ENCODE results near the gene FAHD2A.
"Not testable (repeated sequence)": the region's sequence is repeated elsewhere in the genome, so short reads cannot be mapped to it uniquely, and the experiment has no call there.

Gene FAHD2A

GRCh38 chr2:95401480-95401879 is 1.0 kb upstream of the FAHD2A start:
- H3K4me3 ChIP-seq (replicated peaks; ENCODE audit: low read depth, low read length) = peak overlapping the region; percentile 70
- no peak for TF ChIP-seq CTCF (IDR thresholded peaks at IDR 0.05; ENCODE audit: low read length, missing control alignments)
- no peak for DNase-seq (ENCODE audit: low read depth)

- DNase-seq (ENCODE audit: low read depth) = not testable (repeated sequence)
- peak overlapping the region; percentile 70 for H3K4me3 ChIP-seq (replicated peaks; ENCODE audit: low read depth, low read length)
Observed at GRCh38 chr2:95402004-95402369, 521 bp upstream of the FAHD2A start.

GRCh38 chr2:95403204-95403721 is 755 bp downstream of the FAHD2A start:
- TF ChIP-seq CTCF (IDR thresholded peaks at IDR 0.05; ENCODE audit: low read length, missing control alignments) = peak; percentile 49
- H3K4me3 ChIP-seq (replicated peaks; ENCODE audit: low read depth, low read length) = peak overlapping the region; percentile 70
- peak; percentile 41 for DNase-seq (ENCODE audit: low read depth)

- not testable (repeated sequence) for H3K4me3 ChIP-seq (replicated peaks; ENCODE audit: low read depth, low read length); DNase-seq (ENCODE audit: low read depth)
Observed at GRCh38 chr2:95403824-95404223, 1.3 kb downstream of the FAHD2A start.

GRCh38 chr2:95404676-95405075 is 2.2 kb downstream of the FAHD2A start:
- not testable (repeated sequence) for H3K4me3 ChIP-seq (replicated peaks; ENCODE audit: low read depth, low read length); DNase-seq (ENCODE audit: low read depth)

- H3K4me3 ChIP-seq (replicated peaks; ENCODE audit: low read depth, low read length) = not testable (repeated sequence)
- DNase-seq (ENCODE audit: low read depth) = peak; percentile 22
Observed at GRCh38 chr2:95411239-95411638, 8.7 kb downstream of the FAHD2A start.

- peak; percentile 82 for DNase-seq (ENCODE audit: low read depth)
- peak; percentile 71 for TF ChIP-seq CTCF (IDR thresholded peaks at IDR 0.05; ENCODE audit: low read length, missing control alignments)
Observed at GRCh38 chr2:95414015-95414594, 11.6 kb downstream of the FAHD2A start.

GRCh38 chr2:95415138-95415537 is 12.6 kb downstream of the FAHD2A start:
- not testable (repeated sequence) for DNase-seq (ENCODE audit: low read depth)

More at GRCh38 chr2:95414015-95414594, 11.6 kb downstream of the FAHD2A start:
- H3K4me3 ChIP-seq (replicated peaks; ENCODE audit: low read depth, low read length) = not testable (repeated sequence)

GRCh38 chr2:95415561-95415960 is 13.1 kb downstream of the FAHD2A start:
- not testable (repeated sequence) for DNase-seq (ENCODE audit: low read depth)

More at GRCh38 chr2:95415138-95415537, 12.6 kb downstream of the FAHD2A start:
- not testable (repeated sequence) for H3K4me3 ChIP-seq (replicated peaks; ENCODE audit: low read depth, low read length)

GRCh38 chr2:95427196-95427867 is 24.8 kb downstream of the FAHD2A start:
- not testable (repeated sequence) for DNase-seq (ENCODE audit: low read depth); H3K4me3 ChIP-seq (replicated peaks; ENCODE audit: low read depth, low read length)

More at GRCh38 chr2:95415561-95415960, 13.1 kb downstream of the FAHD2A start:
- H3K4me3 ChIP-seq (replicated peaks; ENCODE audit: low read depth, low read length) = not testable (repeated sequence)

- not testable (repeated sequence) for DNase-seq (ENCODE audit: low read depth); H3K4me3 ChIP-seq (replicated peaks; ENCODE audit: low read depth, low read length)
Observed at GRCh38 chr2:95429748-95430467, 27.4 kb downstream of the FAHD2A start.

- DNase-seq (ENCODE audit: low read depth); H3K4me3 ChIP-seq (replicated peaks; ENCODE audit: low read depth, low read length): not testable (repeated sequence)
Observed at GRCh38 chr2:95433373-95433772, 30.9 kb downstream of the FAHD2A start.

GRCh38 chr2:95433973-95434372 is 31.5 kb downstream of the FAHD2A start:
- not testable (repeated sequence) for H3K4me3 ChIP-seq (replicated peaks; ENCODE audit: low read depth, low read length); DNase-seq (ENCODE audit: low read depth)

GRCh38 chr2:95434507-95435076 is 32.1 kb downstream of the FAHD2A start:
- H3K4me3 ChIP-seq (replicated peaks; ENCODE audit: low read depth, low read length) = not testable (repeated sequence)
- DNase-seq (ENCODE audit: low read depth) = peak; percentile 33

Data from fibroblast of pulmonary artery (primary cell).